GM19455 (cell line): Measurements from ENCODE around the gene TTC12.

Source experiments
- ATAC-seq: cut with Tn5 transposase; IDR thresholded peaks from one replicate; pipeline ENCODE4 v1.9.1; 2021; ENCODE audit not compliant: unreplicated experiment

Gene TTC12

GRCh38 chr11:113314389-113315301 lies at the start of gene TTC12:
Gene TTC12, plus strand, starts transcription at chr11:113314583. Its CDS starts 1,675 bp downstream, at chr11:113316258.
- ATAC-seq, result peak; percentile 98

- no peak for ATAC-seq
Measured at GRCh38 chr11:113265362-113265761, 49.0 kb upstream of the TTC12 start.

- ATAC-seq, result no peak
Measured at GRCh38 chr11:113267493-113267892, 46.9 kb upstream of the TTC12 start.

- no peak for ATAC-seq
Measured at GRCh38 chr11:113269096-113269495, 45.3 kb upstream of the TTC12 start.

- no peak for ATAC-seq
Measured at GRCh38 chr11:113269636-113270035, 44.7 kb upstream of the TTC12 start.

GRCh38 chr11:113270080-113270479 lies 44.3 kb upstream of the TTC12 start:
- no peak for ATAC-seq

- no peak for ATAC-seq
Measured at GRCh38 chr11:113271551-113272245, 42.7 kb upstream of the TTC12 start.

GRCh38 chr11:113272281-113272680 lies 42.1 kb upstream of the TTC12 start:
- ATAC-seq, result no peak

- no peak for ATAC-seq
Measured at GRCh38 chr11:113272927-113273615, 41.3 kb upstream of the TTC12 start.

GRCh38 chr11:113273720-113274119 lies 40.7 kb upstream of the TTC12 start:
- no peak for ATAC-seq

GRCh38 chr11:113274713-113275582 lies 39.4 kb upstream of the TTC12 start:
- ATAC-seq, result no peak

- no peak for ATAC-seq
Measured at GRCh38 chr11:113275602-113276001, 38.8 kb upstream of the TTC12 start.

GRCh38 chr11:113276466-113276865 lies 37.9 kb upstream of the TTC12 start:
- ATAC-seq, result no peak

- no peak for ATAC-seq
Measured at GRCh38 chr11:113277907-113278306, 36.5 kb upstream of the TTC12 start.

GRCh38 chr11:113278481-113278880 lies 35.9 kb upstream of the TTC12 start:
- no peak for ATAC-seq

GRCh38 chr11:113278925-113279324 lies 35.5 kb upstream of the TTC12 start:
- no peak for ATAC-seq

- ATAC-seq, result no peak
Measured at GRCh38 chr11:113279591-113279990, 34.8 kb upstream of the TTC12 start.

GRCh38 chr11:113281052-113281725 lies 33.2 kb upstream of the TTC12 start:
- no peak for ATAC-seq

GRCh38 chr11:113282898-113283437 lies 31.4 kb upstream of the TTC12 start:
- no peak for ATAC-seq

GRCh38 chr11:113283881-113284280 lies 30.5 kb upstream of the TTC12 start:
- ATAC-seq, result no peak
